ENCODE results near the gene CENPO. TPM values are rescaled to one million over a fixed set of nuclear protein-coding genes. Genes with fewer than 3 reads are reported as not detected.

Gene CENPO
- total RNA-seq, 1 donor from 2014 or later: 8.3 TPM

GRCh38 chr2:24836206-24836605, 43.0 kb downstream of the CENPO start:
- DNase-seq (ENCODE audit: low read depth): no peak

- no peak for DNase-seq (ENCODE audit: low read depth)
Measured at GRCh38 chr2:24836706-24837105, 43.5 kb downstream of the CENPO start.

- no peak for DNase-seq (ENCODE audit: low read depth)
Measured at GRCh38 chr2:24837996-24838513, 44.8 kb downstream of the CENPO start.

- DNase-seq (ENCODE audit: low read depth): no peak
Measured at GRCh38 chr2:24838541-24838940, 45.3 kb downstream of the CENPO start.

- no peak for DNase-seq (ENCODE audit: low read depth)
Measured at GRCh38 chr2:24839729-24840128, 46.5 kb downstream of the CENPO start.

- no peak for DNase-seq (ENCODE audit: low read depth)
Measured at GRCh38 chr2:24840164-24840869, 47.1 kb downstream of the CENPO start.

- DNase-seq (ENCODE audit: low read depth): no peak
Measured at GRCh38 chr2:24840962-24841945, 48.0 kb downstream of the CENPO start.

- DNase-seq (ENCODE audit: low read depth): no peak
Measured at GRCh38 chr2:24842081-24843050, 49.1 kb downstream of the CENPO start.

GRCh38 chr2:24843330-24843860, 50.2 kb downstream of the CENPO start:
- DNase-seq (ENCODE audit: low read depth): no peak

GRCh38 chr2:24844023-24844685, 50.9 kb downstream of the CENPO start:
- DNase-seq (ENCODE audit: low read depth): no peak

- DNase-seq (ENCODE audit: low read depth): no peak
Measured at GRCh38 chr2:24845691-24846090, 52.5 kb downstream of the CENPO start.

- DNase-seq (ENCODE audit: low read depth): no peak
Measured at GRCh38 chr2:24850944-24851343, 57.7 kb downstream of the CENPO start.

- no peak for DNase-seq (ENCODE audit: low read depth)
Measured at GRCh38 chr2:24852026-24852425, 58.8 kb downstream of the CENPO start.

GRCh38 chr2:24852431-24853020, 59.3 kb downstream of the CENPO start:
- no peak for DNase-seq (ENCODE audit: low read depth)

- no peak for DNase-seq (ENCODE audit: low read depth)
Measured at GRCh38 chr2:24853046-24853445, 59.8 kb downstream of the CENPO start.

- DNase-seq (ENCODE audit: low read depth): peak; percentile 57
Measured at GRCh38 chr2:24853996-24854395, 60.8 kb downstream of the CENPO start.

GRCh38 chr2:24855022-24855622, 61.9 kb downstream of the CENPO start:
- DNase-seq (ENCODE audit: low read depth): no peak

GRCh38 chr2:24855726-24856125, 62.5 kb downstream of the CENPO start:
- DNase-seq (ENCODE audit: low read depth): peak; percentile 32

- no peak for DNase-seq (ENCODE audit: low read depth)
Measured at GRCh38 chr2:24856791-24857211, 63.6 kb downstream of the CENPO start.

Measured in myocyte (in vitro differentiated cells).